GM23338 (cell line): Measurements from ENCODE around the gene CDKN1A.
"Not testable (repeated sequence)": the region's sequence is repeated elsewhere in the genome, so short reads cannot be mapped to it uniquely, and the experiment has no call there.

Source experiments
- CREB1 ChIP-seq: fragments of 250-450 bp; sonication (Bioruptor Pico); IDR thresholded peaks from 2 replicates; pipeline ENCODE4 v1.5.0; 2020; ENCODE audit warnings: low read depth, mild to moderate bottlenecking, moderate library complexity
- CTCF ChIP-seq, 2 experiments: fragments of 200-600 bp in 1 of 2; sonication (generic) in 1 of 2; conservative IDR thresholded peaks; 2 replicates each; pipeline versions ENCODE4 v1.5.1 to v1.6.1; 2016 to 2017; ENCODE audit warnings: antibody characterized with exemption in 2 of 2, low read depth in 2 of 2, mild to moderate bottlenecking in 2 of 2, moderate library complexity in 1 of 2
- EZH2 ChIP-seq: fragments of 200-600 bp; sonication (generic); IDR thresholded peaks from one replicate; pipeline ENCODE4 v1.8.0; 2017; ENCODE audit warnings: antibody characterized with exemption, mild to moderate bottlenecking, low read depth; ENCODE audit not compliant: unreplicated experiment
- EZH2phosphoT487 ChIP-seq: fragments of 200-600 bp; sonication (generic); IDR thresholded peaks from one replicate; pipeline ENCODE4 v1.8.1; 2018; ENCODE audit warnings: antibody characterized with exemption; ENCODE audit not compliant: unreplicated experiment
- JUNB ChIP-seq: IDR thresholded peaks from one replicate; pipeline ENCODE4 v1.6.1; 2016; ENCODE audit warnings: antibody characterized with exemption; ENCODE audit not compliant: unreplicated experiment
- NANOG ChIP-seq: IDR thresholded peaks from 2 replicates; pipeline ENCODE4 v1.6.1; 2016; ENCODE audit warnings: antibody characterized with exemption, borderline replicate concordance
- POLR2AphosphoS5 ChIP-seq: IDR thresholded peaks from 2 replicates; pipeline ENCODE4 v1.6.1; 2016; ENCODE audit warnings: antibody characterized with exemption, low read depth
- REST ChIP-seq: IDR thresholded peaks from one replicate; pipeline ENCODE4 v1.6.1; 2018; ENCODE audit warnings: antibody characterized with exemption; ENCODE audit not compliant: unreplicated experiment
- ZNF114 ChIP-seq: fragments of 250-450 bp; sonication (Bioruptor Pico); IDR thresholded peaks from 2 replicates; pipeline ENCODE4 v1.5.0; 2020; ENCODE audit warnings: mild to moderate bottlenecking, moderate library complexity
- ZNF331 ChIP-seq: fragments of 250-450 bp; sonication (Bioruptor Pico); IDR thresholded peaks from 2 replicates; pipeline ENCODE4 v1.5.0; 2020; ENCODE audit warnings: low read depth, mild to moderate bottlenecking, moderate library complexity
- TF ChIP-seq, protein P1 (sequence below): IDR thresholded peaks from 2 replicates; pipeline ENCODE4 v1.6.1; 2016; ENCODE audit warnings: antibody characterized with exemption
- TF ChIP-seq, protein P2 (sequence below): fragments of 250-450 bp; sonication (Bioruptor Pico); IDR thresholded peaks from 2 replicates; pipeline ENCODE4 v1.5.0; 2020; ENCODE audit warnings: mild to moderate bottlenecking, moderate library complexity

- TF ChIP-seq EZH2; JUNB; CTCF (conservative IDR thresholded peaks at IDR 0.05; ENCODE audit: low read depth in 2 of 2); EZH2phosphoT487; POLR2AphosphoS5; NANOG; REST; ZNF114 (CRISPR knock-in tag); ZNF331 (CRISPR knock-in tag); CREB1 (CRISPR knock-in tag): not testable (repeated sequence)
- TF ChIP-seq, protein P1, sequence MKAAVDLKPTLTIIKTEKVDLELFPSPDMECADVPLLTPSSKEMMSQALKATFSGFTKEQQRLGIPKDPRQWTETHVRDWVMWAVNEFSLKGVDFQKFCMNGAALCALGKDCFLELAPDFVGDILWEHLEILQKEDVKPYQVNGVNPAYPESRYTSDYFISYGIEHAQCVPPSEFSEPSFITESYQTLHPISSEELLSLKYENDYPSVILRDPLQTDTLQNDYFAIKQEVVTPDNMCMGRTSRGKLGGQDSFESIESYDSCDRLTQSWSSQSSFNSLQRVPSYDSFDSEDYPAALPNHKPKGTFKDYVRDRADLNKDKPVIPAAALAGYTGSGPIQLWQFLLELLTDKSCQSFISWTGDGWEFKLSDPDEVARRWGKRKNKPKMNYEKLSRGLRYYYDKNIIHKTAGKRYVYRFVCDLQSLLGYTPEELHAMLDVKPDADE, result not testable (repeated sequence)
- TF ChIP-seq, protein P2, sequence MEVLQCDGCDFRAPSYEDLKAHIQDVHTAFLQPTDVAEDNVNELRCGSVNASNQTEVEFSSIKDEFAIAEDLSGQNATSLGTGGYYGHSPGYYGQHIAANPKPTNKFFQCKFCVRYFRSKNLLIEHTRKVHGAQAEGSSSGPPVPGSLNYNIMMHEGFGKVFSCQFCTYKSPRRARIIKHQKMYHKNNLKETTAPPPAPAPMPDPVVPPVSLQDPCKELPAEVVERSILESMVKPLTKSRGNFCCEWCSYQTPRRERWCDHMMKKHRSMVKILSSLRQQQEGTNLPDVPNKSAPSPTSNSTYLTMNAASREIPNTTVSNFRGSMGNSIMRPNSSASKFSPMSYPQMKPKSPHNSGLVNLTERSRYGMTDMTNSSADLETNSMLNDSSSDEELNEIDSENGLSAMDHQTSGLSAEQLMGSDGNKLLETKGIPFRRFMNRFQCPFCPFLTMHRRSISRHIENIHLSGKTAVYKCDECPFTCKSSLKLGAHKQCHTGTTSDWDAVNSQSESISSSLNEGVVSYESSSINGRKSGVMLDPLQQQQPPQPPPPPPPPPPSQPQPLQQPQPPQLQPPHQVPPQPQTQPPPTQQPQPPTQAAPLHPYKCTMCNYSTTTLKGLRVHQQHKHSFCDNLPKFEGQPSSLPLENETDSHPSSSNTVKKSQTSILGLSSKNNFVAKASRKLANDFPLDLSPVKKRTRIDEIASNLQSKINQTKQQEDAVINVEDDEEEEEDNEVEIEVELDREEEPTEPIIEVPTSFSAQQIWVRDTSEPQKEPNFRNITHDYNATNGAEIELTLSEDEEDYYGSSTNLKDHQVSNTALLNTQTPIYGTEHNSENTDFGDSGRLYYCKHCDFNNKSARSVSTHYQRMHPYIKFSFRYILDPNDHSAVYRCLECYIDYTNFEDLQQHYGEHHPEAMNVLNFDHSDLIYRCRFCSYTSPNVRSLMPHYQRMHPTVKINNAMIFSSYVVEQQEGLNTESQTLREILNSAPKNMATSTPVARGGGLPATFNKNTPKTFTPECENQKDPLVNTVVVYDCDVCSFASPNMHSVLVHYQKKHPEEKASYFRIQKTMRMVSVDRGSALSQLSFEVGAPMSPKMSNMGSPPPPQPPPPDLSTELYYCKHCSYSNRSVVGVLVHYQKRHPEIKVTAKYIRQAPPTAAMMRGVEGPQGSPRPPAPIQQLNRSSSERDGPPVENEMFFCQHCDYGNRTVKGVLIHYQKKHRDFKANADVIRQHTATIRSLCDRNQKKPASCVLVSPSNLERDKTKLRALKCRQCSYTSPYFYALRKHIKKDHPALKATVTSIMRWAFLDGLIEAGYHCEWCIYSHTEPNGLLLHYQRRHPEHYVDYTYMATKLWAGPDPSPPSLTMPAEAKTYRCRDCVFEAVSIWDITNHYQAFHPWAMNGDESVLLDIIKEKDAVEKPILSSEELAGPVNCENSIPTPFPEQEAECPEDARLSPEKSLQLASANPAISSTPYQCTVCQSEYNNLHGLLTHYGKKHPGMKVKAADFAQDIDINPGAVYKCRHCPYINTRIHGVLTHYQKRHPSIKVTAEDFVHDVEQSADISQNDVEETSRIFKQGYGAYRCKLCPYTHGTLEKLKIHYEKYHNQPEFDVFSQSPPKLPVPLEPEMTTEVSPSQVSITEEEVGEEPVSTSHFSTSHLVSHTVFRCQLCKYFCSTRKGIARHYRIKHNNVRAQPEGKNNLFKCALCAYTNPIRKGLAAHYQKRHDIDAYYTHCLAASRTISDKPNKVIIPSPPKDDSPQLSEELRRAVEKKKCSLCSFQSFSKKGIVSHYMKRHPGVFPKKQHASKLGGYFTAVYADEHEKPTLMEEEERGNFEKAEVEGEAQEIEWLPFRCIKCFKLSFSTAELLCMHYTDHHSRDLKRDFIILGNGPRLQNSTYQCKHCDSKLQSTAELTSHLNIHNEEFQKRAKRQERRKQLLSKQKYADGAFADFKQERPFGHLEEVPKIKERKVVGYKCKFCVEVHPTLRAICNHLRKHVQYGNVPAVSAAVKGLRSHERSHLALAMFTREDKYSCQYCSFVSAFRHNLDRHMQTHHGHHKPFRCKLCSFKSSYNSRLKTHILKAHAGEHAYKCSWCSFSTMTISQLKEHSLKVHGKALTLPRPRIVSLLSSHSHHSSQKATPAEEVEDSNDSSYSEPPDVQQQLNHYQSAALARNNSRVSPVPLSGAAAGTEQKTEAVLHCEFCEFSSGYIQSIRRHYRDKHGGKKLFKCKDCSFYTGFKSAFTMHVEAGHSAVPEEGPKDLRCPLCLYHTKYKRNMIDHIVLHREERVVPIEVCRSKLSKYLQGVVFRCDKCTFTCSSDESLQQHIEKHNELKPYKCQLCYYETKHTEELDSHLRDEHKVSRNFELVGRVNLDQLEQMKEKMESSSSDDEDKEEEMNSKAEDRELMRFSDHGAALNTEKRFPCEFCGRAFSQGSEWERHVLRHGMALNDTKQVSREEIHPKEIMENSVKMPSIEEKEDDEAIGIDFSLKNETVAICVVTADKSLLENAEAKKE (CRISPR knock-in tag), result not testable (repeated sequence)
Observed at GRCh38 chr6:36654469-36654868, 24.0 kb upstream of the CDKN1A start.
